GM18511 (cell line): ENCODE data around the gene ZNF423.
A peak's percentile ranks its signal among the peaks of the same experiment; 100 is the strongest.

Experiments used
- ATAC-seq: cut with Tn5 transposase; IDR thresholded peaks from one replicate; pipeline ENCODE4 v1.9.1; 2021; ENCODE audit warnings: mild to moderate bottlenecking, moderate library complexity; ENCODE audit not compliant: unreplicated experiment

Gene ZNF423

GRCh38 chr16:49488336-49488735, 367.6 kb downstream of the ZNF423 start:
- no peak for ATAC-seq

DNA sequence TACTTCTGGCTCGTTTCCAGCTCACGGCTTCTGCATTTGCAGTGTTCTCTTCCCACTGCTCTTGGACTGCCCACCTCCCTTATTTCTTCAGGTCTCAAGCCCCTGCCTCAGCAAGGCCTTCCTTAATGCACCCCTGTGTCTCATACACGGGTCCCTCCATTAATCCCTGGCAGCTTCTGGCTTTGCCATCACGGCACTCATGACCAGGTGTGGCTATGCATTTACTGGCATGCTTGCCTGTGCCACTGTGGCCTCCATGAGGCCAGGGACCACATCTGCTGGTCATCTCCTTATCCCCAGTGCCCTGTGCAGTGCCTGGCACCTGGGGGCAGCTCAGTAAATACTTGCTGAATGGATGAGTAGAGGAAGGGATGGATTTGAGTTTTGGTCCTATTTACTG, 368.2 kb downstream of the ZNF423 start:
- no peak for ATAC-seq

DNA sequence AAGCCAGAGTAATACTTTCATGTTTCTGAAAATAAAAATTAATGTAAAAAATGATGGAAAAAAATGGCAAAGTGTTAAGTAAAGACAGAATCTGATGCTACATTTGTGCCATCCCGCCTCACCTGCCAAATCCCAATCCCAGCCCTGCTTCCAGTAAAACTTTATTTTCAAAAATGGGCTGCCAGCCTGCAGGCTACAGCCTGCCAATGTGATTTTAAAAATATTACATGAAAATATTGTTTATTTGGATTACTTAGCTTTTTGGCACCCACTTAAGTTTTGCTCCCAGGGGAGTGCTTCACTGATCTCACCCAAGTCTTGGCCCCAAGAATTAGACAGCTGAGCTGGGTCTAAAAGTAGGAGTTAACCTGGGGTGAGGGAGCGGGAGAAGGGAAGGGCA, 369.5 kb downstream of the ZNF423 start:
- no peak for ATAC-seq

- no peak for ATAC-seq
These were observed 370.2 kb downstream of the ZNF423 start for GRCh38 chr16:49485663-49486062.

- ATAC-seq, result no peak
These were observed 371.0 kb downstream of the ZNF423 start for GRCh38 chr16:49484936-49485335.

DNA sequence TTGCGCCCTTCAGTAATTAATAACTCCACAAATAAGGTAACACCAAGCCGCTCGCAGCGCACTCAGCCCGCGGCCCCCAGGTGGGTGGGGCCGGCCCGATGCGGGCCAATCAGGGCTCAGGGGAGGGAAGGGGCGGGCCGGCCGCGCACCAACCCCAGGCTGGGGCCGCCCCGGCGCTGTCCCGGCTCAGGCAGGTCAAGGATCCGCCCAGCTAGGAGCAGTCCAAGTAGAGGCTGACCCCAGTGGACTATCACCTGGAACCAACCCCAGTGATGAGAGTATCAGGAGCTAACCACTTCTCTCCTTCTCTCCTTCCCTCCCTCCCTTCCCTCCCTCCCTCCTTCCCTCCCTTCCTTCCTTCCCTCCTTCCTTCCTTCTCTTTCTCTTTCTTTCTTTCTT, 371.5 kb downstream of the ZNF423 start:
- ATAC-seq, result peak; percentile 93

- peak; percentile 58 for ATAC-seq
These were observed 372.1 kb downstream of the ZNF423 start for GRCh38 chr16:49483651-49484450.

- no peak for ATAC-seq
These were observed 372.7 kb downstream of the ZNF423 start for GRCh38 chr16:49483251-49483650.

DNA sequence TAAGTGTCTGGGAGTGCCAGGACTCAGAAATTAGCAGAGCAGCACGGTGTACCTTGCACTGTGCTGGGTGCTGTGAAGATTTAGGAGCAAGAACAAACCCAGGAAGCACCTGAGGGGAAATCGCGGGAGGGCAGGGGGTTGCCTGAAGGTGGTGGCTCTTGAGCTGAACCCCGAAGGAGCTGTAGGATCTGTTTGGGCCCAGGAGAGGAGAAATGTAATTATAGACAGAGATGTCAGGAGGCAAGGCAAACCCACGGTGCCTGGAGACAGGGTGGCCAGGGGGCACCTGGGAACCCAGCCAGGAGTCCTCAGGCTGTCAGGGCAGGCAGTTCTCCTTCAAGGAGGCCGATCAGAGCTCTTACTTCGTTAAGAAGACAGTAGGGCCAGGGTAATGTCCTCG, 373.2 kb downstream of the ZNF423 start:
- ATAC-seq, result no peak

DNA sequence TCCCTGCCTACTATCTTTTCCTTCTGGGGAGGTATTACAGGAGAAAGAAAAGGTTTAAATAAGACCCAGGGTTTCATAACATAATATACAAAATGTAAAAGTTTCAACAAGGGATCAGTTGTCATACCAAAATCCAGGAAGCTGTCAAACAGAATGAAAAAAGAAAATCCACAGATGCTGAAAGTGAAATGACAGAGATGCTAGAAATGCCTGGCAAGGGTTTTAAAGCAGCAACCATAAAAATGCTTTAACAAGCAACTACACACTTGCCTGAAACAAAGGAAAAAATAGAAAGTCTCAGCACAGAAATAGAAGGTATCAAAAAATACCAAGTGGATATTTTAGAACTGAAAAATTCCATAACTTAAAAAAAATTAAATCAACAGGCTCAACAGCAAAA, 377.3 kb downstream of the ZNF423 start:
- no peak for ATAC-seq

- peak; percentile 86 for ATAC-seq
These were observed 377.8 kb downstream of the ZNF423 start for GRCh38 chr16:49478107-49478506.

- no peak for ATAC-seq
These were observed 378.5 kb downstream of the ZNF423 start for GRCh38 chr16:49477250-49477895.

DNA sequence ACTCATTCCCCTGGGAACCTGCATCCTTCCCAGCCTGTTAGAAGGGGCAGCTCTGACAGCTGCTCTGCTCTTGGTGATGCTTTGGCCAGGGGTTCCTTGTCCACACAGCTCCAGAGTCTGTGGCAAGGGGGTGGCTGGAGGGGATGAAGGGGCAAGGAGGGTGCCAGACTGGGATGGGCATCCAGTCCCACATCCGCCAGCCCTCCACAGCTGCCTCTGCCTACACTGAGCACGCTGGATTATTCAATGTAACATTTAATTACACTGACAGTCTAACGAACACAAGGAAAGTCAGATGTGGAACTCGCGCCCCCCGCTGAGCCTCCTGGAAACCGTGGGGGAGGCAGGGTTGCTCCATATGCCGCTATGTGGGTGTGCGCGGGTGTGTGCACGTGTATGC, 381.2 kb downstream of the ZNF423 start:
- ATAC-seq, result no peak

DNA sequence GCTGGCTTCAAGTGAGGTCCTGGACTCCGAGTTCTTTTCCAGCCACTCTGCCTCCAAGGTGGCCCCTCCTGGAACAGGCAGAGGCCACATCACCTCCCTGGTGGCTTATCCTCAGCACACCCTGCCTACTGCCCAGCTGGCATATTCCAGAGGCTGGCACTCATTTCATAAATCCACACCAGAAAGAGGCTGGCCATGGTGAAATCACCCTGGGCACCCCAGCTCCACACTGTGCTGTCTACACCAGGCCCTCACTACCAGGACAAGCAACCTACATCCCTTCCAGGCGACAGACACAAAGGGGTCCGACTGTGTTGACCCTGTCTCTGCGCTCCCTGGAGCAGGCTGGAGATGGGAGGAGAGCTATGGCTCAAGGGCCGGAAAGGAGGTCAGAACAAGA, 382.1 kb downstream of the ZNF423 start:
- ATAC-seq, result no peak

- ATAC-seq, result no peak
These were observed 382.8 kb downstream of the ZNF423 start for GRCh38 chr16:49473131-49473530.

DNA sequence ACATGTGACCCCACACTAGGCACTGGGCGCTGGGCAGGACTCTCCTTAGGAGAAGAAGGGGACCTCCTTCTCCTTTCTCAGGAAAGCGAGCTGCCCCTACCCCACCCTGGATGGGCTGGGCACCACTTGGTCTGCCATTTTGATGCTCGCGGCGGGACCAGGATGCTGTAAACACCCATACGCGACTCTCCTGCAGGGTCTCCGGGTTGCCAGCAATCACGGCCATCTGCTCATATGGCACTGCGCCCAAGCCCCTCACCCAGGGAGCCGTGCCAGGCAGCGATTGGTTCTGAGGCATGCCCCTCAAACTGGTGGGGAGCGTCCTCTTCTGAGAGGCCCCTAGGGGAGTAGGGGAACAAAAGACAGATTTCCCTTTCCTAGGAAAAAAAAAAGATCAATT, 383.3 kb downstream of the ZNF423 start:
- no peak for ATAC-seq

DNA sequence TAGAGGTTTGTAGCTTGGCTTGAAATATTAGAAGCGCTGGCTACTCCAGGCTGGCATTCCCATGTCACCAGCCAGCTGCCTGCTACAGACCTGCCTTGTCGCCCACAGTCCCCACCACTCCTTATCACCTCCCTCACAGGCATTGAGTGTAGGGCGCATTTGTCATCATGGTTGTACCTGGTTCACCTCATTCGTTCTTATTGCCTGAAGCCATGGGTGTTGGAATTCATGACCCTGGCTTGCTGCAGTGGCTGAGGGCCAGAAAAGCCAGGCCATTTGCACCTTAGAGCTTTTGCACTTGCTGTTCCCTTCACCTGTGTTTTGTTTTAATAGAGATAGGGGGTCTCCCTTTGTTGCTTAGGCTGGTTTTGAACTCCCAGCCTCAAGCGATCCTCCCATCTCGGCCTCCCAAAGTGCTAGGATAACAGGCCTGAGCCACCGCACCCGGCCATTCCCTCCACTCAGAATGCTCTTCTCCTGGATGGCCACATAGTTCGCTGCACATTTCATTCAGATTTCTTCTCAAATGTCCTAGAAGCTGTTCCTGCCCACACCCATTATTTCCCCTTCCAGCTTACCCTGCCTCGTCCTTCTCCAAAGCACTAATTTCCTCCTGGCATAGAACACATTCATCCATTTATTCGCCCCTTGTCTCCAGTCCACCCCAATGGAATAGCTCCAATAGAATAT, 384.7 kb downstream of the ZNF423 start:
- no peak for ATAC-seq

DNA sequence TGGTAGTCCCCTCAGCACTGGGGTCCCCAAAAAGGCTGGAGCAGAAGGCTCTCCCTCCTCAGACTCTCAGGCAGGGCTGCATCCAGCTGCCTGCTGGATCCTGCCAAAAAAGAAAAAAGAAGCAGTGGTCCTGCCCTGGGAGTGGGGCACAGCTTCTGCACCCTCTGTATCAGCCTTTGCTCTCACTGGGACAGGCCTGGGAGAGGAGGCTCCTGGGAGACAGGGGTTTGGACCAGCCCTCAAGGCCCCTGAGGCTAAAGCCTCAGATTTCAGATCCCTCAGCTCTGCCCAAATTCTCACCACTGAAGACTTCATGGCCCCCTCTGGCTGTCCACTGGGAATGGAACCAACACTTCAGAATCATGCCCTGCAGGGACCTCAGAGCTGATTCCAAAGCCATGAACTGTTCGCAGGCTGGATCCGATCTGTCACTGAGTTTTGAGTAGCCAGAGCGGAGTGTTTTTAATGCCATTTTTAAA, 385.4 kb downstream of the ZNF423 start:
- no peak for ATAC-seq

GRCh38 chr16:49469930-49470451, 385.9 kb downstream of the ZNF423 start:
- ATAC-seq, result no peak

- ATAC-seq, result no peak
These were observed 386.6 kb downstream of the ZNF423 start for GRCh38 chr16:49469311-49469670.

GRCh38 chr16:49468611-49469310, 387.2 kb downstream of the ZNF423 start:
- no peak for ATAC-seq
